B cell (primary cell): Measurements from ENCODE around the gene CNGA1. TPM values are rescaled to one million over a fixed set of nuclear protein-coding genes. Genes with fewer than 3 reads are reported as not detected.

Experiments used
- ATAC-seq: fragments of 200-7000 bp; cut with Tn5 transposase; one replicate; pipeline ENCODE4 v1.10.0; 2021; ENCODE audit warnings: low read depth, mild to moderate bottlenecking, moderate number of reproducible peaks, moderate library complexity
- CTCF ChIA-PET: fragments of 350-600 bp; sonication (Branson Sonifier 250); formaldehyde crosslinking; loops from one replicate; lab custom pipeline; 2021; ENCODE audit warnings: antibody characterized with exemption, inconsistent platforms; lab: Charles Lee
- POLR2A ChIA-PET: fragments of 350-600 bp; sonication (Branson Sonifier 250); formaldehyde crosslinking; loops from one replicate; lab custom pipeline; 2021; ENCODE audit warnings: antibody characterized with exemption; lab: Charles Lee
- DNase-seq: peaks from one replicate; pipeline ENCODE4 v3.0.0; 2013
- H2AFZ ChIP-seq: 2 replicates; pipeline ENCODE4 v1.6.1; 2012; ENCODE audit warnings: mild to moderate bottlenecking, low read depth, low read length; ENCODE audit not compliant: insufficient read depth, poor library complexity, severe bottlenecking
- H3K27ac ChIP-seq, 2 donors: 1 replicate in 1 of 2; 2 replicates in 1 of 2; pipeline ENCODE4 v1.5.1; 2012 to 2013; ENCODE audit warnings: low read length in 2 of 2, mild to moderate bottlenecking in 2 of 2, moderate library complexity in 1 of 2
- H3K27me3 ChIP-seq, 4 experiments: fragments of 200-600 bp in 1 of 4; sonication (generic) in 1 of 4; replicated peaks in 1 of 4; 1 replicate in 2 of 4; 2 replicates in 2 of 4; pipeline versions ENCODE4 v1.6.1 to v1.7.0; 2013 to 2016; ENCODE audit warnings: low read length in 3 of 4, mild to moderate bottlenecking in 2 of 4, mixed read lengths in 1 of 4, moderate library complexity in 1 of 4; ENCODE audit not compliant: insufficient read depth in 4 of 4, control insufficient read depth in 3 of 4; ENCODE audit errors: control extremely low read depth in 1 of 4
- H3K36me3 ChIP-seq, 2 experiments: replicated peaks in 1 of 2; 1 replicate in 1 of 2; 2 replicates in 1 of 2; pipeline versions ENCODE4 v1.6.1 to v1.7.1; 2013; ENCODE audit warnings: low read length in 1 of 2; ENCODE audit not compliant: insufficient read depth in 2 of 2, control insufficient read depth in 1 of 2; ENCODE audit errors: control extremely low read depth in 1 of 2, extremely low read depth in 1 of 2
- H3K4me1 ChIP-seq, 2 donors: fragments of 200-600 bp in 1 of 2; sonication (generic) in 1 of 2; 1 replicate in 1 of 2; 2 replicates in 1 of 2; pipeline versions ENCODE4 v1.5.1 to v1.6.1; 2013 to 2017; ENCODE audit warnings: low read length in 2 of 2; ENCODE audit not compliant: control insufficient read depth in 2 of 2, insufficient read depth in 2 of 2
- H3K4me2 ChIP-seq: replicated peaks from 2 replicates; pipeline ENCODE3; 2012; ENCODE audit warnings: mild to moderate bottlenecking, low read depth, low read length; ENCODE audit not compliant: poor library complexity, severe bottlenecking
- H3K4me3 ChIP-seq, 5 experiments: fragments of 200-600 bp in 1 of 5; sonication (generic) in 1 of 5; 1 replicate in 3 of 5; 2 replicates in 2 of 5; pipeline versions ENCODE4 v1.5.1 to v1.7.0; 2011 to 2016; ENCODE audit warnings: low read length in 4 of 5, mild to moderate bottlenecking in 4 of 5, low read depth in 2 of 5, control low read depth in 1 of 5, moderate library complexity in 1 of 5; ENCODE audit not compliant: insufficient read depth in 1 of 5; ENCODE audit errors: control extremely low read depth in 1 of 5, extremely low read depth in 1 of 5
- H3K79me2 ChIP-seq: fragments of 200-600 bp; sonication (generic); one replicate; pipeline ENCODE4 v1.6.0; 2016; ENCODE audit warnings: low read length; ENCODE audit not compliant: control insufficient read depth, insufficient read depth
- H3K9ac ChIP-seq: fragments of 200-600 bp; sonication (generic); 2 replicates; pipeline ENCODE4 v1.6.1; 2017; ENCODE audit warnings: mild to moderate bottlenecking, low read length, moderate library complexity
- H3K9me3 ChIP-seq, 3 donors: one replicate each; pipeline versions ENCODE4 v1.6.1 to v1.7.1; 2013; ENCODE audit warnings: low read length in 2 of 3; ENCODE audit not compliant: control insufficient read depth in 2 of 3, insufficient read depth in 1 of 3; ENCODE audit errors: control extremely low read depth in 1 of 3
- H4K20me1 ChIP-seq: 2 replicates; pipeline ENCODE4 v1.6.0; 2012; ENCODE audit warnings: mild to moderate bottlenecking, low read length; ENCODE audit not compliant: insufficient read depth, control insufficient read depth, poor library complexity, severe bottlenecking
- H3K27ac Mint-ChIP-seq: one replicate; pipeline ENCODE4 v1.8.0; 2021; ENCODE audit warnings: mixed read lengths
- H3K27me3 Mint-ChIP-seq: one replicate; pipeline ENCODE4 v1.8.0; 2021; ENCODE audit warnings: mixed read lengths
- H3K4me1 Mint-ChIP-seq: one replicate; pipeline ENCODE4 v1.8.0; 2021; ENCODE audit warnings: mixed read lengths
- H3K4me3 Mint-ChIP-seq: one replicate; pipeline ENCODE4 v1.8.0; 2021; ENCODE audit warnings: mixed read lengths
- H3K9me3 Mint-ChIP-seq: one replicate; pipeline ENCODE4 v1.8.0; 2022; ENCODE audit warnings: mixed read lengths; ENCODE audit not compliant: insufficient read depth
- EZH2 ChIP-seq: IDR thresholded peaks from 2 replicates; pipeline ENCODE4 v1.6.1; 2012; ENCODE audit warnings: borderline replicate concordance, low read depth, mild to moderate bottlenecking, moderate library complexity, low read length; ENCODE audit not compliant: insufficient read depth, poor library complexity, severe bottlenecking
- WGBS: methylation state at CpG from one replicate; pipeline ENCODE4 v1.1.5; 2013; ENCODE audit warnings: missing lambda C conversion rate; ENCODE audit not compliant: insufficient coverage; 5-methylcytosine and 5-hydroxymethylcytosine counted together
- intact Hi-C: fragments of 100-400 bp; cut with micrococcal nuclease; formaldehyde crosslinking; loops from one replicate; pipeline ENCODE4 v1.10.0; 2022
- polyA plus RNA-seq: library from polyadenylated mRNA; depleted of rRNA; stranded (reverse); fragments of >200 nt; gene quantifications from 2 replicates; pipeline ENCODE4 v1.2.3, GENCODE V29; 2012
- total RNA-seq, 2 donors: library from RNA; stranded (reverse); fragments of 120-200 nt in 1 of 2; gene quantifications; 1 replicate in 1 of 2; 2 replicates in 1 of 2; pipeline versions ENCODE4 v1.2.3 to v1.2.4, GENCODE V29; 2013 to 2022
- TF ChIP-seq, protein P1 (sequence below): fragments of 200-600 bp; IDR thresholded peaks from one replicate; pipeline ENCODE4 v1.8.0; 2022; ENCODE audit warnings: antibody characterized with exemption, mild to moderate bottlenecking

Gene CNGA1
- total and polyA plus RNA-seq, 2 donors (not counting 1 experiment from before 2014, with no cell fraction given) = not detected

DNA sequence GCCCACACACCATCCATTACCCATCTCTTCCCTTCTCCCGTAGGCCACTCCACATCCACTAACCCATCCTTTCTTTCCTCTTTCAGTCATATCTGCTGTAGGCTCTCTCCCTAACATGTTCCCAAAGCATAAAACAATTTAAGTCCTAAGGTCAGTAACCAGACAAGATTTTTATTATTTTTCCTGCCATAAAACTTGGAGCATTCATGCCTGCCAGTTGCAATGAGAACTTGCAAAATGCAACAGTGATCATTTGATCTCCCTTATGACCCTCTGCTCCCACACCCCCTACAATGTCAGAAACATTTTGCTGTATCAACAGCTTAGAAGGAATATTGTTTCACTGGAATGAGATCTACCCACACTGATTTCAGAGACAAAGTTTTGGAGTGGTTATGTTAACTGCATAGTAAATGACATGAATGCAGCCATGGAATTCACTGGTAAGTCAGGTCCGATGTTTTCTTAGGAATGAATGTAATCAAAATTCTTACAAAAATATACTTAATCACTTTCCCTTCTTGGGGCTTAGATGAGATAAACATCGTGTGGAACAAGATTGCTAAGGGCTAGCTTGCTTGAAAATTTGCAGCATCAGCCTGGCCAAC, 5.8 kb upstream of the CNGA1 start:
- Histone ChIP-seq H3K27me3 (peaks cover 2 to 32% (median 18%) of the 10 kb centered on the region in 4 experiments), H3K36me3 (no peaks in the 10 kb centered on the region), H3K9ac (no peak overlapping the region), H3K27ac (no peak overlapping the region), H3K4me1 (peaks cover 3% of the 10 kb centered on the region in 2 donors), H3K4me3 (no peak overlapping the region), H3K4me2 (no peak overlapping the region), H3K9me3 (no peaks in the 10 kb centered on the region), H3K79me2 (no peaks in the 10 kb centered on the region), H4K20me1 (peaks cover 3% of the 10 kb centered on the region), H2AFZ (no peak overlapping the region)
- Mint-ChIP-seq H3K4me1 (peaks cover 3% of the 10 kb centered on the region), H3K27ac (no peak overlapping the region), H3K9me3 (no peaks in the 10 kb centered on the region), H3K4me3 (no peak overlapping the region), H3K27me3 (peaks cover 41% of the 10 kb centered on the region)
- ChIA-PET CTCF (no interaction called here), POLR2A (no interaction called here)
- WGBS = 100% methylated on average over 1 of the region's 3 CpGs
- intact Hi-C loops = no loop called here
- DNase-seq (no peak), ATAC-seq (no peak)
- TF ChIP-seq, protein P1, sequence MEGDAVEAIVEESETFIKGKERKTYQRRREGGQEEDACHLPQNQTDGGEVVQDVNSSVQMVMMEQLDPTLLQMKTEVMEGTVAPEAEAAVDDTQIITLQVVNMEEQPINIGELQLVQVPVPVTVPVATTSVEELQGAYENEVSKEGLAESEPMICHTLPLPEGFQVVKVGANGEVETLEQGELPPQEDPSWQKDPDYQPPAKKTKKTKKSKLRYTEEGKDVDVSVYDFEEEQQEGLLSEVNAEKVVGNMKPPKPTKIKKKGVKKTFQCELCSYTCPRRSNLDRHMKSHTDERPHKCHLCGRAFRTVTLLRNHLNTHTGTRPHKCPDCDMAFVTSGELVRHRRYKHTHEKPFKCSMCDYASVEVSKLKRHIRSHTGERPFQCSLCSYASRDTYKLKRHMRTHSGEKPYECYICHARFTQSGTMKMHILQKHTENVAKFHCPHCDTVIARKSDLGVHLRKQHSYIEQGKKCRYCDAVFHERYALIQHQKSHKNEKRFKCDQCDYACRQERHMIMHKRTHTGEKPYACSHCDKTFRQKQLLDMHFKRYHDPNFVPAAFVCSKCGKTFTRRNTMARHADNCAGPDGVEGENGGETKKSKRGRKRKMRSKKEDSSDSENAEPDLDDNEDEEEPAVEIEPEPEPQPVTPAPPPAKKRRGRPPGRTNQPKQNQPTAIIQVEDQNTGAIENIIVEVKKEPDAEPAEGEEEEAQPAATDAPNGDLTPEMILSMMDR = no peak
- no peak for TF ChIP-seq EZH2

DNA sequence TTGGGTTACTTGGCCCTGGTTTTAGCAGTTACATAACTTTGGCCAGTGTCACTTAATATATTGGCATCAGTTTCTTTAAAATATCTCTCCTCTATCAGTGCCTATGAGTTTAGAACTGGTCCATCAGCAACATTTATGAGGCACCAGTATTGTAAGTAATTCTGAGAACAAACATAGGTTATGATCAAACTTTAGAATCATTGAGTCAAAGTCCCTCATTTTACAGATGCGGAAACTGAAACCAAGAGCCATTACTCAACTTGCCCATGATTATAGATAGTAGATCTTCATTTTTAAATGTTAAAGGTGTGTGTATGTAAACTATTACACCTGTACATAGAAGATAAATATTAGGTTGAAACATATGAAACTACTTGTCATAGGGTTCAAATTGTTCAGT, 4.6 kb upstream of the CNGA1 start:
- CTCF ChIA-PET = interaction anchor here (1.1 kb wide), 1 partner anchor 87 kb away, joined by 3 read pairs; no protein-coding TSS in a partner anchor
- no peak overlapping the region for H3K27ac Mint-ChIP-seq

More for the DNA sequence above, 4.6 kb upstream of the CNGA1 start:
- ATAC-seq (no peak), DNase-seq (no peak)
- Mint-ChIP-seq H3K4me3 (no peak overlapping the region), H3K27me3 (peaks cover 40% of the 10 kb centered on the region), H3K9me3 (no peaks in the 10 kb centered on the region), H3K4me1 (peaks cover 11% of the 10 kb centered on the region)
- Histone ChIP-seq H3K9ac (no peak overlapping the region), H3K4me3 (no peak overlapping the region), H3K4me2 (no peak overlapping the region), H3K79me2 (no peaks in the 10 kb centered on the region), H3K27ac (no peak overlapping the region), H3K36me3 (no peaks in the 10 kb centered on the region), H3K27me3 (peaks cover 2 to 44% (median 23%) of the 10 kb centered on the region in 4 experiments), H3K9me3 (no peaks in the 10 kb centered on the region), H2AFZ (no peak overlapping the region), H4K20me1 (peaks cover 5% of the 10 kb centered on the region), H3K4me1 (peaks cover 10 to 13% of the 10 kb centered on the region in 2 donors)
- POLR2A ChIA-PET = no interaction called here
- TF ChIP-seq, protein P1 = no peak
- no peak for TF ChIP-seq EZH2
- WGBS = no CpG with 5 or more reads among the region's 1 CpG
- intact Hi-C loops = no loop called here
